ENCODE measurements around the gene DNAH5. TPM values are rescaled to one million over a fixed set of nuclear protein-coding genes. Genes with fewer than 3 reads are reported as not detected.

The DNAH5 gene
- total RNA-seq, 1 donor, result 0.36 TPM

DNA sequence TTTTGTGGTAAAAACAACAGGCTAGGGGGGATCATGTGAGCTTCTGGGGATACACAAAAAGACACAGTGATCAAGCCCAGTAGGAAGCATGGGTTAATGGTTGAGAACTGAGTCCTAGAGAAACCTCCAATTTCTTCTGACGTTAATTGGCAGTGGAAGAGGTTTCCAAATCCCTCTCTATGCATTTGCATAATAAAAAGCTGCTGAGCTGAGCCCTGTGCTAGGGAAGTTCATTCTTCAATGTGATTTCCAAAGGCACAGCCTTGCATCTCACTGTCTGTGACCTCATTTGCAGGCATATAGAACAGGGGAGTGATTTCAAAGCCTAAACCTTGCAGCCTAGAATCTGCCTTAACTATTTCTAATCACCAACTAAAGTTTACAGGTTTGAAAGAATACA lies 812 bp downstream of the DNAH5 start:
- DNase-seq (ENCODE audit: insufficient read length, low spot score, missing footprints), result no peak
- no peak overlapping the region for H2AFZ ChIP-seq (ENCODE audit: low read length)
- no peaks in the 10 kb centered on the region for H3K79me2 ChIP-seq (ENCODE audit: insufficient read depth, low read length)

DNA sequence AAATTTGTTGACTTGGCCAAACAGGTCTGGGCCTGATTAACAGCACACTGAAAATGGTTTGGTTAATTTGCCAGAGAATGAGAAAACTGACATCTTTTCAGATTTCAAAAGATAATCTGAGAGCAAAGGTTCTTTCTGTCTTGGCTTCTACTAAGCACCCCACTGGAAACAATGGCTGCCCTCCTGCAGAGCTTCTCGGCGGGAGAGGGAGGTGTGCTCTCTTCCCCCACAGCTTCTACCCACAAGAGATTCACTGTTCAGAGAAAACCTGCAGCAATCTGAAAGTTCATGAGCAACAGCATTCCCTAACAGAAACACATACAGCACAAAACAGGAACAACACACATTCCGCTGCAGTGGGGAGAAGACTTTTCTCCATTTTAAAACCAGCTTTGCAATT lies 3.0 kb downstream of the DNAH5 start:
- no peaks in the 10 kb centered on the region for H3K79me2 ChIP-seq (ENCODE audit: insufficient read depth, low read length)
- H3K9me3 ChIP-seq (ENCODE audit: low read depth, low read length), result no peaks in the 10 kb centered on the region
- no peaks in the 10 kb centered on the region for H3K4me1 ChIP-seq (ENCODE audit: insufficient read depth, low read length)
- no peak overlapping the region for H3K4me2 ChIP-seq (ENCODE audit: insufficient read depth, low read length)
- peaks cover 13% of the 10 kb centered on the region for H3K27me3 ChIP-seq (ENCODE audit: insufficient read depth, low read length)
- TF ChIP-seq, protein P1, sequence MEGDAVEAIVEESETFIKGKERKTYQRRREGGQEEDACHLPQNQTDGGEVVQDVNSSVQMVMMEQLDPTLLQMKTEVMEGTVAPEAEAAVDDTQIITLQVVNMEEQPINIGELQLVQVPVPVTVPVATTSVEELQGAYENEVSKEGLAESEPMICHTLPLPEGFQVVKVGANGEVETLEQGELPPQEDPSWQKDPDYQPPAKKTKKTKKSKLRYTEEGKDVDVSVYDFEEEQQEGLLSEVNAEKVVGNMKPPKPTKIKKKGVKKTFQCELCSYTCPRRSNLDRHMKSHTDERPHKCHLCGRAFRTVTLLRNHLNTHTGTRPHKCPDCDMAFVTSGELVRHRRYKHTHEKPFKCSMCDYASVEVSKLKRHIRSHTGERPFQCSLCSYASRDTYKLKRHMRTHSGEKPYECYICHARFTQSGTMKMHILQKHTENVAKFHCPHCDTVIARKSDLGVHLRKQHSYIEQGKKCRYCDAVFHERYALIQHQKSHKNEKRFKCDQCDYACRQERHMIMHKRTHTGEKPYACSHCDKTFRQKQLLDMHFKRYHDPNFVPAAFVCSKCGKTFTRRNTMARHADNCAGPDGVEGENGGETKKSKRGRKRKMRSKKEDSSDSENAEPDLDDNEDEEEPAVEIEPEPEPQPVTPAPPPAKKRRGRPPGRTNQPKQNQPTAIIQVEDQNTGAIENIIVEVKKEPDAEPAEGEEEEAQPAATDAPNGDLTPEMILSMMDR (IDR thresholded peaks at IDR 0.05; ENCODE audit: extremely low read depth, low read depth, low read length), result no peak
- no peak for DNase-seq (ENCODE audit: insufficient read length, low spot score, missing footprints)
- H3K27ac ChIP-seq (ENCODE audit: low read depth, low read length), result no peak overlapping the region
- H4K20me1 ChIP-seq (ENCODE audit: insufficient read depth, low read length), result no peaks in the 10 kb centered on the region
- no peak overlapping the region for H3K4me3 ChIP-seq (ENCODE audit: insufficient read depth, low read length)
- H2AFZ ChIP-seq (ENCODE audit: low read length), result no peak overlapping the region
- no peaks in the 10 kb centered on the region for H3K36me3 ChIP-seq (ENCODE audit: insufficient read depth, low read length)

More for the DNA sequence above, 812 bp downstream of the DNAH5 start:
- peaks cover 2% of the 10 kb centered on the region for H4K20me1 ChIP-seq (ENCODE audit: insufficient read depth, low read length)
- H3K27me3 ChIP-seq (ENCODE audit: insufficient read depth, low read length), result peaks cover 18% of the 10 kb centered on the region
- no peak overlapping the region for H3K4me3 ChIP-seq (ENCODE audit: insufficient read depth, low read length)
- H3K4me2 ChIP-seq (ENCODE audit: insufficient read depth, low read length), result no peak overlapping the region
- no peaks in the 10 kb centered on the region for H3K9me3 ChIP-seq (ENCODE audit: low read depth, low read length)
- no peak overlapping the region for H3K27ac ChIP-seq (ENCODE audit: low read depth, low read length)
- no peaks in the 10 kb centered on the region for H3K36me3 ChIP-seq (ENCODE audit: insufficient read depth, low read length)
- TF ChIP-seq, protein P1 (IDR thresholded peaks at IDR 0.05; ENCODE audit: extremely low read depth, low read depth, low read length), result no peak
- no peaks in the 10 kb centered on the region for H3K4me1 ChIP-seq (ENCODE audit: insufficient read depth, low read length)

DNA sequence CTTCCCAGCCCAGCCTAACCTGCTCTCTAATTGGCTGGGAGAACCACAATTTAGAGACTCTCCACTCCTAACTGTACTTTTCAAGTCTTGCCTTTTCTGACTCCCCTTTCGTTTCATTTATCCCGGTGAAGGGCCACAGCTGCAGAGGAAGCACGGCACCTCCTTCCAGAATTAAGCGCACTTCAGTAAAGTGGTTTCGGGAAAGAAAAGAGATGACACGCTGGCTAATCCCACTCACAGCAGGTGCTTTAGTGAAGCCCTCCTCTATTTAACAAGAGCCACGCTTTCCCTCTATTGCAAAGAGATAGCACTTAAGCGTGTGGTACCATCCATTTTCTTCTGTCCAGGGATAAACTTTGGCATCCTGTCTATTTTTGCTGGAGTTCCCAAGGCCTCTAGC lies 4.8 kb downstream of the DNAH5 start:
- Histone ChIP-seq H4K20me1 (ENCODE audit: insufficient read depth, low read length) (no peaks in the 10 kb centered on the region), H3K27ac (ENCODE audit: low read depth, low read length) (no peak overlapping the region), H3K36me3 (ENCODE audit: insufficient read depth, low read length) (no peaks in the 10 kb centered on the region), H3K4me3 (ENCODE audit: insufficient read depth, low read length) (no peak overlapping the region), H3K9me3 (ENCODE audit: low read depth, low read length) (no peaks in the 10 kb centered on the region), H3K4me2 (ENCODE audit: insufficient read depth, low read length) (no peak overlapping the region), H3K4me1 (ENCODE audit: insufficient read depth, low read length) (no peaks in the 10 kb centered on the region), H3K79me2 (ENCODE audit: insufficient read depth, low read length) (no peaks in the 10 kb centered on the region), H3K27me3 (ENCODE audit: insufficient read depth, low read length) (peaks cover 13% of the 10 kb centered on the region), H2AFZ (ENCODE audit: low read length) (no peak overlapping the region)
- DNase-seq (ENCODE audit: insufficient read length, low spot score, missing footprints), result no peak
- TF ChIP-seq, protein P1 (IDR thresholded peaks at IDR 0.05; ENCODE audit: extremely low read depth, low read depth, low read length), result no peak

DNA sequence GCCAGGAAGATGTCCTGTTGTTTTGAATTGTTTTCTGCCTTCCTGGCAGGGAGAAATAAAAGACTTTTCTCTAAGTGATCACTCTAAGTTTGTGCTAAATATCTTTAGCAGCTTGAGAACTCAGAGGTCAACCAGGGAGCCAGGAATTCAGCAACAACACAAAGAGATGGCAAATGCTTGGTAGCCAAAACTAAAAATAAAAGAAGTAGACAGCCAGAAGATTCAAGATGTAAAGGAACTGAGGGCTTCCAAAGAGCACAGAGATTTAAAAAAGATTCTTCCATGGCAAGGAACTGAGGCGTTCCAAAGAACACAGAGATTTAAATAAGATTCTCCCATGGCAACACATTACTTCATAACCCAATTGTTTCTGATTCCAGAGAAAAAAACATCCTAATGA lies 9.6 kb downstream of the DNAH5 start:
- Histone ChIP-seq H4K20me1 (ENCODE audit: insufficient read depth, low read length) (no peaks in the 10 kb centered on the region), H3K4me3 (ENCODE audit: insufficient read depth, low read length) (no peak overlapping the region), H3K36me3 (ENCODE audit: insufficient read depth, low read length) (no peaks in the 10 kb centered on the region), H3K9me3 (ENCODE audit: low read depth, low read length) (no peaks in the 10 kb centered on the region), H3K79me2 (ENCODE audit: insufficient read depth, low read length) (no peaks in the 10 kb centered on the region), H3K4me1 (ENCODE audit: insufficient read depth, low read length) (no peaks in the 10 kb centered on the region), H3K4me2 (ENCODE audit: insufficient read depth, low read length) (no peak overlapping the region), H2AFZ (ENCODE audit: low read length) (no peak overlapping the region), H3K27me3 (ENCODE audit: insufficient read depth, low read length) (peaks cover 8% of the 10 kb centered on the region), H3K27ac (ENCODE audit: low read depth, low read length) (no peak overlapping the region)
- no peak for DNase-seq (ENCODE audit: insufficient read length, low spot score, missing footprints)
- TF ChIP-seq, protein P1 (IDR thresholded peaks at IDR 0.05; ENCODE audit: extremely low read depth, low read depth, low read length), result no peak

All from osteoblast (primary cell).